ENCODE results near the gene TNS3. TPM values are rescaled to one million over a fixed set of nuclear protein-coding genes. Genes with fewer than 3 reads are reported as not detected.

TNS3 gene
- total and polyA plus RNA-seq, 2 donors (not counting 3 experiments of a cell fraction or from before 2014, with no cell fraction given): 10.4 to 45.1 TPM

- ChIA-PET POLR2A (no interaction called here), CTCF (interaction anchor here (3.1 kb wide), 1 partner anchor 11 kb away, joined by 35 read pairs; no protein-coding TSS in a partner anchor)
- Histone ChIP-seq H2AFZ (ENCODE audit: low read depth, low read length) (no peak overlapping the region), H3K4me1 (ENCODE audit: control insufficient read depth, extremely low read depth, insufficient read depth, low read length) (no peaks in the 10 kb centered on the region), H4K20me1 (replicated peaks; ENCODE audit: control insufficient read depth, extremely low read depth, insufficient read depth, low read length) (no peaks in the 10 kb centered on the region), H3K79me2 (ENCODE audit: control insufficient read depth, insufficient read depth, low read length) (no peaks in the 10 kb centered on the region), H3K4me3 (replicated peaks in 1 of 3; ENCODE audit: insufficient read depth in 1 of 3, low read depth in 1 of 3, low read length in 3 of 3) (no peak overlapping the region), H3K27ac (ENCODE audit: insufficient read depth, low read depth, low read length) (no peak overlapping the region), H3K36me3 (ENCODE audit: control insufficient read depth in 2 of 2, extremely low read depth in 1 of 2, insufficient read depth in 2 of 2, low read length in 2 of 2) (peaks cover 0 to 2% of the 10 kb centered on the region in 2 experiments), H3K9me3 (replicated peaks; ENCODE audit: control insufficient read depth, insufficient read depth, low read length) (no peaks in the 10 kb centered on the region), H3K9ac (replicated peaks; ENCODE audit: extremely low read depth, insufficient read depth, low read length) (no peak overlapping the region), H3K27me3 (ENCODE audit: control insufficient read depth in 2 of 2, insufficient read depth in 2 of 2, low read length in 2 of 2) (no peaks in the 10 kb centered on the region), H3K9me1 (replicated peaks; ENCODE audit: control insufficient read depth, extremely low read depth, insufficient read depth, low read length) (no peaks in the 10 kb centered on the region), H3K4me2 (ENCODE audit: insufficient read depth, low read length) (no peak overlapping the region)
- DNase-seq (ENCODE audit: low read depth, low spot score) (no peak), FAIRE-seq (no peak)
- BruUV-seq (replicated peaks): no TSS peak
- intact Hi-C loops (cut with micrococcal nuclease) (no loop called here), dilution Hi-C loops (cut with MboI; ENCODE audit: extremely low pct_ligation_motif_present, low sequenced_read_pairs) (no loop called here)
- TF ChIP-seq, protein P1, sequence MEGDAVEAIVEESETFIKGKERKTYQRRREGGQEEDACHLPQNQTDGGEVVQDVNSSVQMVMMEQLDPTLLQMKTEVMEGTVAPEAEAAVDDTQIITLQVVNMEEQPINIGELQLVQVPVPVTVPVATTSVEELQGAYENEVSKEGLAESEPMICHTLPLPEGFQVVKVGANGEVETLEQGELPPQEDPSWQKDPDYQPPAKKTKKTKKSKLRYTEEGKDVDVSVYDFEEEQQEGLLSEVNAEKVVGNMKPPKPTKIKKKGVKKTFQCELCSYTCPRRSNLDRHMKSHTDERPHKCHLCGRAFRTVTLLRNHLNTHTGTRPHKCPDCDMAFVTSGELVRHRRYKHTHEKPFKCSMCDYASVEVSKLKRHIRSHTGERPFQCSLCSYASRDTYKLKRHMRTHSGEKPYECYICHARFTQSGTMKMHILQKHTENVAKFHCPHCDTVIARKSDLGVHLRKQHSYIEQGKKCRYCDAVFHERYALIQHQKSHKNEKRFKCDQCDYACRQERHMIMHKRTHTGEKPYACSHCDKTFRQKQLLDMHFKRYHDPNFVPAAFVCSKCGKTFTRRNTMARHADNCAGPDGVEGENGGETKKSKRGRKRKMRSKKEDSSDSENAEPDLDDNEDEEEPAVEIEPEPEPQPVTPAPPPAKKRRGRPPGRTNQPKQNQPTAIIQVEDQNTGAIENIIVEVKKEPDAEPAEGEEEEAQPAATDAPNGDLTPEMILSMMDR (IDR thresholded peaks at IDR 0.05; ENCODE audit: extremely low read depth in 1 of 2, insufficient read depth in 1 of 2, low read depth in 1 of 2, low read length in 2 of 2): no peak
- TF ChIP-seq FOS (IDR thresholded peaks at IDR 0.05; ENCODE audit: borderline replicate concordance, insufficient read depth, low read length) (no peak), JUN (IDR thresholded peaks at IDR 0.05; ENCODE audit: borderline replicate concordance, insufficient read depth, insufficient read length, low read depth) (no peak), POLR2AphosphoS5 (IDR thresholded peaks at IDR 0.05; ENCODE audit: insufficient read depth, low read depth, low read length) (no peak), MAX (IDR thresholded peaks at IDR 0.05; ENCODE audit: insufficient read depth, insufficient read length) (no peak), EZH2 (IDR thresholded peaks at IDR 0.05; ENCODE audit: borderline replicate concordance, low read depth, low read length, severe bottlenecking) (no peak), MYC (IDR thresholded peaks at IDR 0.05; ENCODE audit: low read depth, low read length) (no peak), POLR2A (IDR thresholded peaks at IDR 0.05; ENCODE audit: low read depth, low read length) (no peak)
These were observed 304.6 kb downstream of the TNS3 start for GRCh38 chr7:47277321-47277781.

All from endothelial cell of umbilical vein (primary cell).